Medulla oblongata (tissue), 1 donor: Measurements from ENCODE around the gene C5orf58.

Experiments
- DNase-seq: peaks from one replicate; pipeline ENCODE4 v3.0.0-alpha.2; 2015; ENCODE audit errors: extremely low spot score

C5orf58 gene

GRCh38 chr5:170280011-170280493 lies 47.3 kb downstream of the C5orf58 start:
- no peak for DNase-seq

- no peak for DNase-seq
Measured at GRCh38 chr5:170283296-170283695, 50.5 kb downstream of the C5orf58 start.

- no peak for DNase-seq
Measured at GRCh38 chr5:170284231-170284630, 51.4 kb downstream of the C5orf58 start.

GRCh38 chr5:170285181-170285580 lies 52.4 kb downstream of the C5orf58 start:
- no peak for DNase-seq

GRCh38 chr5:170286386-170286925 lies 53.7 kb downstream of the C5orf58 start:
- no peak for DNase-seq

- DNase-seq, result peak; percentile 62
Measured at GRCh38 chr5:170287532-170287931, 54.7 kb downstream of the C5orf58 start.

- DNase-seq, result no peak
Measured at GRCh38 chr5:170288151-170288550, 55.4 kb downstream of the C5orf58 start.

- DNase-seq, result no peak
Measured at GRCh38 chr5:170288551-170288950, 55.8 kb downstream of the C5orf58 start.

GRCh38 chr5:170289121-170289520 lies 56.3 kb downstream of the C5orf58 start:
- no peak for DNase-seq

GRCh38 chr5:170289764-170290163 lies 57.0 kb downstream of the C5orf58 start:
- DNase-seq, result no peak

- no peak for DNase-seq
Measured at GRCh38 chr5:170290498-170290897, 57.7 kb downstream of the C5orf58 start.

- no peak for DNase-seq
Measured at GRCh38 chr5:170292179-170293104, 59.7 kb downstream of the C5orf58 start.

- DNase-seq, result peak; percentile 87
Measured at GRCh38 chr5:170293273-170293672, 60.5 kb downstream of the C5orf58 start.

- DNase-seq, result no peak
Measured at GRCh38 chr5:170294057-170294456, 61.3 kb downstream of the C5orf58 start.

- no peak for DNase-seq
Measured at GRCh38 chr5:170294556-170294955, 61.8 kb downstream of the C5orf58 start.
